Upper lobe of left lung (tissue), 6 donors: ENCODE measurements around the gene OBSCN. TPM values are rescaled to one million over a fixed set of nuclear protein-coding genes. Genes with fewer than 3 reads are reported as not detected.

Experiments used
- ATAC-seq, 2 donors: fragments of 200-7000 bp; cut with Tn5 transposase; one replicate each; pipeline ENCODE4 v1.9.1; 2022; ENCODE audit warnings: mild to moderate bottlenecking in 2 of 2, moderate library complexity in 2 of 2; ENCODE audit not compliant: low FRiP score in 2 of 2
- DNase-seq, 2 donors: peaks; one replicate each; pipeline ENCODE4 v3.0.0-alpha.2; 2019 to 2020
- H3K27ac ChIP-seq, 4 donors: fragments of 200-600 bp; sonication (generic); one replicate each; pipeline ENCODE4 v1.5.1; 2016 to 2019
- H3K27me3 ChIP-seq, 4 donors: fragments of 200-600 bp; sonication (generic); one replicate each; pipeline ENCODE4 v1.5.1; 2017 to 2019
- H3K36me3 ChIP-seq, 4 donors: fragments of 200-600 bp; sonication (generic); one replicate each; pipeline ENCODE4 v1.5.1; 2016 to 2019
- H3K4me1 ChIP-seq, 4 donors: fragments of 200-600 bp; sonication (generic); one replicate each; pipeline ENCODE4 v1.5.1; 2018 to 2019
- H3K4me3 ChIP-seq, 4 donors: fragments of 200-600 bp; sonication (generic); one replicate each; pipeline ENCODE4 v1.5.1; 2017 to 2019; ENCODE audit warnings: mild to moderate bottlenecking in 2 of 4, moderate library complexity in 1 of 4
- H3K9me3 ChIP-seq, 4 donors: fragments of 200-600 bp; sonication (generic); one replicate each; pipeline ENCODE4 v1.5.1; 2018 to 2019
- EP300 ChIP-seq, 4 donors: sonication (generic); formaldehyde crosslinking; IDR thresholded peaks; one replicate each; pipeline ENCODE4 v1.5.1; 2017; ENCODE audit warnings: antibody characterized with exemption in 4 of 4, control low read depth in 2 of 4
- POLR2A ChIP-seq, 4 donors: fragments of 450-650 bp; IDR thresholded peaks; one replicate each; pipeline ENCODE4 v1.5.1; 2016 to 2017; ENCODE audit warnings: antibody characterized with exemption in 4 of 4, mild to moderate bottlenecking in 2 of 4
- POLR2AphosphoS5 ChIP-seq, 2 donors: sonication (generic); formaldehyde crosslinking; IDR thresholded peaks; one replicate each; pipeline ENCODE4 v1.5.1; 2017; ENCODE audit warnings: antibody characterized with exemption in 2 of 2
- WGBS, 2 donors: methylation state at CpG; one replicate each; pipeline ENCODE4 v1.1.5; 2017 to 2018; 5-methylcytosine and 5-hydroxymethylcytosine counted together
- total RNA-seq, 6 donors: library from RNA; depleted of rRNA in 4 of 6; stranded (reverse); fragments of >200 nt in 4 of 6; gene quantifications; one replicate each; pipeline versions ENCODE4 v1.1.0 to v1.2.1, GENCODE V29; 2016 to 2021
- TF ChIP-seq, protein P1 (sequence below), 6 experiments: fragments of 450-650 bp in 4 of 6; fragments of 200-600 bp in 2 of 6; sonication (generic) in 2 of 6; IDR thresholded peaks; one replicate each; pipeline ENCODE4 v1.5.1; 2016 to 2019; ENCODE audit warnings: antibody characterized with exemption in 6 of 6
- donor health status: DM: no; HTN: no; CAD: no; lungs with moderate emphysema.
- donor health status: DM: no; HTN: yes; CAD: no; lungs with severe emphysema.

The OBSCN gene
- total RNA-seq, 6 donors from 2014 or later = 15.7 to 160 (median 47.0) TPM

DNA sequence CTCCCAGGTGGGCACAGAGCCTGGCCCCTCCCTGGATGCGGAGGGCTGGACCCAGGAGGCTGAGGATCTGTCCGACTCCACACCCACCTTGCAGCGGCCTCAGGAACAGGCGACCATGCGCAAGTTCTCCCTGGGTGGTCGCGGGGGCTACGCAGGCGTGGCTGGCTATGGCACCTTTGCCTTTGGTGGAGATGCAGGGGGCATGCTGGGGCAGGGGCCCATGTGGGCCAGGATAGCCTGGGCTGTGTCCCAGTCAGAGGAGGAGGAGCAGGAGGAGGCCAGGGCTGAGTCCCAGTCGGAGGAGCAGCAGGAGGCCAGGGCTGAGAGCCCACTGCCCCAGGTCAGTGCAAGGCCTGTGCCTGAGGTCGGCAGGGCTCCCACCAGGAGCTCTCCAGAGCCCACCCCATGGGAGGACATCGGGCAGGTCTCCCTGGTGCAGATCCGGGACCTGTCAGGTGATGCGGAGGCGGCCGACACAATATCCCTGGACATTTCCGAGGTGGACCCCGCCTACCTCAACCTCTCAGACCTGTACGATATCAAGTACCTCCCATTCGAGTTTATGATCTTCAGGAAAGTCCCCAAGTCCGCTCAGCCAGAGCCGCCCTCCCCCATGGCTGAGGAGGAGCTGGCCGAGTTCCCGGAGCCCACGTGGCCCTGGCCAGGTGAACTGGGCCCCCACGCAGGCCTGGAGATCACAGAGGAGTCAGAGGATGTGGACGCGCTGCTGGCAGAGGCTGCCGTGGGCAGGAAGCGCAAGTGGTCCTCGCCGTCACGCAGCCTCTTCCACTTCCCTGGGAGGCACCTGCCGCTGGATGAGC lies 164.5 kb downstream of the OBSCN start:
- Histone ChIP-seq H3K9me3 (no peaks in the 10 kb centered on the region), H3K36me3 (no peaks in the 10 kb centered on the region), H3K4me1 (peaks cover 0 to 11% (median 2%) of the 10 kb centered on the region in 4 donors), H3K27ac (no peak overlapping the region), H3K27me3 (no peaks in the 10 kb centered on the region), H3K4me3 (no peak overlapping the region)
- WGBS, 2 donors = 64 to 76% methylated on average over 8 to 32 of the region's 34 CpGs
- peak; percentile 48 to 85 for DNase-seq
- TF ChIP-seq, protein P1, sequence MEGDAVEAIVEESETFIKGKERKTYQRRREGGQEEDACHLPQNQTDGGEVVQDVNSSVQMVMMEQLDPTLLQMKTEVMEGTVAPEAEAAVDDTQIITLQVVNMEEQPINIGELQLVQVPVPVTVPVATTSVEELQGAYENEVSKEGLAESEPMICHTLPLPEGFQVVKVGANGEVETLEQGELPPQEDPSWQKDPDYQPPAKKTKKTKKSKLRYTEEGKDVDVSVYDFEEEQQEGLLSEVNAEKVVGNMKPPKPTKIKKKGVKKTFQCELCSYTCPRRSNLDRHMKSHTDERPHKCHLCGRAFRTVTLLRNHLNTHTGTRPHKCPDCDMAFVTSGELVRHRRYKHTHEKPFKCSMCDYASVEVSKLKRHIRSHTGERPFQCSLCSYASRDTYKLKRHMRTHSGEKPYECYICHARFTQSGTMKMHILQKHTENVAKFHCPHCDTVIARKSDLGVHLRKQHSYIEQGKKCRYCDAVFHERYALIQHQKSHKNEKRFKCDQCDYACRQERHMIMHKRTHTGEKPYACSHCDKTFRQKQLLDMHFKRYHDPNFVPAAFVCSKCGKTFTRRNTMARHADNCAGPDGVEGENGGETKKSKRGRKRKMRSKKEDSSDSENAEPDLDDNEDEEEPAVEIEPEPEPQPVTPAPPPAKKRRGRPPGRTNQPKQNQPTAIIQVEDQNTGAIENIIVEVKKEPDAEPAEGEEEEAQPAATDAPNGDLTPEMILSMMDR (IDR thresholded peaks at IDR 0.05) = no peak
- no peak for TF ChIP-seq EP300 (IDR thresholded peaks at IDR 0.05)
- no peak for TF ChIP-seq POLR2A (IDR thresholded peaks at IDR 0.05)
- no peak for TF ChIP-seq POLR2AphosphoS5 (IDR thresholded peaks at IDR 0.05)
- ATAC-seq = no peak

DNA sequence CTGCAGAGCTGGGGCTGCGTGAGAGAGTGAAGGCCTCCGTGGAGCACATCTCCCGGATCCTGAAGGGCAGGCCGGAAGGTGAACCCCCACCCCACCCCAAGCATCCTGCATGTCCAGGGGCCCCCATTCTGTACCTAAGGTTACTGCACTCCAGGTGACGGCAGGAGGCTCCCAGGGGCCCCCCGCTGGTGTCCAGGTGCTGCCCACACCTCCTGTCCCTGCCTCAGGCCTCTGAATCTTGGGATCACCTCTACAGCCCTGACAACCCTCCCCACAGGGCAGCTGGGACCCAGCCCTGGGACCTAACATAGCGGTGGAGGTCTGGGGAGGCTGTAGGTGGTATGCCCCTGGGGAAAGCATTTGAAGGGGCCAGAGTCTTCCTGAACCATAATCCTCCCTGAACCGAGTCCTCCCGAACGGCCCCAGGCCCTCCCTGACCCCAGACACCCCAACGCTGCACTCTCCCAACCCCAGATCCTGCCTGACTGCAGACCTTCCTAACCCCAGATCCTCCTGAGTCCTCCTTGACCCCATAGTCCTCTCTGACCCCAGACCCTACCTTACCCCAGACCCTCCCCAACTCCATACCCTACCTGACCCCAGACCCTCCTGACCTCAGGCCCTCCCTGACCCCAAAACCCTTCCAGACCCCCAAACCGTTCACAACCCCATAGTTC lies 165.3 kb downstream of the OBSCN start:
- no peaks in the 10 kb centered on the region for H3K36me3 ChIP-seq
- no peaks in the 10 kb centered on the region for H3K27me3 ChIP-seq
- ATAC-seq (no peak), DNase-seq (no peak)
- no peak overlapping the region for H3K4me3 ChIP-seq
- no peaks in the 10 kb centered on the region for H3K9me3 ChIP-seq
- H3K27ac ChIP-seq = no peak overlapping the region
- 79 to 81% methylated on average over 8 to 12 of the region's 12 CpGs for whole genome bisulfite sequencing, 2 donors
- H3K4me1 ChIP-seq = peaks cover 0 to 11% (median 6%) of the 10 kb centered on the region in 4 donors
- no peak for TF ChIP-seq POLR2A (IDR thresholded peaks at IDR 0.05)
- TF ChIP-seq, protein P1 (IDR thresholded peaks at IDR 0.05) = no peak
- TF ChIP-seq EP300 (IDR thresholded peaks at IDR 0.05) = no peak

DNA sequence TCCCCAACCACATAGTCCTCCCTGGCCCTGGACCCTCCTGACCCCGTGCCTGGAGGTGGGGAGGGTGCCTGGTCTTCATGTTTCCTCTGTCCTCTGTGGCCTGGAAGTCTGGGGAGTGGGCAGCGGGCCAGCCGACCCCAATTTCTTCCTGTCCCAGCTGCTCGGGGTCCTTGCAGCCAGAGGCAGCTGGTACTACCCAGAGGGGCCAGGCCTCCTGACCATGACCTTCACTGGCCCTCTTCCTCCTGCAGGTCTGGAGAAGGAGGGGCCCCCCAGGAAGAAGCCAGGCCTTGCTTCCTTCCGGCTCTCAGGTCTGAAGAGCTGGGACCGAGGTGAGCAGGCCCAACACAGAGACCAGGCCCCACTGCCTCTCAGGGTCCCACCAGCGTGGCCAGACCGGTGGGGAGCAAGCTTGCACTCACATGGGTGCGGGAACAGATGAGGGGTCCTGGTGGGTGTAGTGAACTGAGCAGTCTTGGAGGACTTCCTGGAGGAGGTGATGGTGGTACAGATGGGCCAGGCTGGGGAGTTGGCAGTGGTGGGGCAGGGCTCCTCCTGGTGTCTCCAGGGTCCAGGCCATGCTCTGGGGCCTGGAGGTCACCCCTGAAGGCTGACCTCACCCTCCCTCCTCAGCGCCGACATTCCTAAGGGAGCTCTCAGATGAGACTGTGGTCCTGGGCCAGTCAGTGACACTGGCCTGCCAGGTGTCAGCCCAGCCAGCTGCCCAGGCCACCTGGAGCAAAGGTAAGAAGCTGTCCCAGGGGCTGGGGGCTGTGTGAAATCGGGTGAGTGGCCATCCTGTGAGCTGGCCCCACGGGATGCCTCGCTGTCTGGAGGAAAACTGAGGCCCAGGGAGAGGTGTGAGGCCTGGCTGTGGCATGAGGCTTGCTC lies 166.1 kb downstream of the OBSCN start:
- 88 to 93% methylated on average over 7 to 14 of the region's 14 CpGs for WGBS, 2 donors
- TF ChIP-seq POLR2AphosphoS5 (IDR thresholded peaks at IDR 0.05) (no peak), EP300 (IDR thresholded peaks at IDR 0.05) (no peak), POLR2A (IDR thresholded peaks at IDR 0.05) (no peak)
- TF ChIP-seq, protein P1 (IDR thresholded peaks at IDR 0.05) = no peak
- no peaks in the 10 kb centered on the region for H3K36me3 ChIP-seq
- H3K4me3 ChIP-seq = no peak overlapping the region
- DNase-seq (peak in 1 of 2 donors; percentile 69), ATAC-seq (no peak)
- no peaks in the 10 kb centered on the region for H3K27me3 ChIP-seq
- peak overlapping the region in 3 of 4 donors; percentile 20 to 61 (median 46) for H3K27ac ChIP-seq
- peaks cover 0 to 17% (median 13%) of the 10 kb centered on the region in 4 donors for H3K4me1 ChIP-seq
- H3K9me3 ChIP-seq = no peaks in the 10 kb centered on the region

DNA sequence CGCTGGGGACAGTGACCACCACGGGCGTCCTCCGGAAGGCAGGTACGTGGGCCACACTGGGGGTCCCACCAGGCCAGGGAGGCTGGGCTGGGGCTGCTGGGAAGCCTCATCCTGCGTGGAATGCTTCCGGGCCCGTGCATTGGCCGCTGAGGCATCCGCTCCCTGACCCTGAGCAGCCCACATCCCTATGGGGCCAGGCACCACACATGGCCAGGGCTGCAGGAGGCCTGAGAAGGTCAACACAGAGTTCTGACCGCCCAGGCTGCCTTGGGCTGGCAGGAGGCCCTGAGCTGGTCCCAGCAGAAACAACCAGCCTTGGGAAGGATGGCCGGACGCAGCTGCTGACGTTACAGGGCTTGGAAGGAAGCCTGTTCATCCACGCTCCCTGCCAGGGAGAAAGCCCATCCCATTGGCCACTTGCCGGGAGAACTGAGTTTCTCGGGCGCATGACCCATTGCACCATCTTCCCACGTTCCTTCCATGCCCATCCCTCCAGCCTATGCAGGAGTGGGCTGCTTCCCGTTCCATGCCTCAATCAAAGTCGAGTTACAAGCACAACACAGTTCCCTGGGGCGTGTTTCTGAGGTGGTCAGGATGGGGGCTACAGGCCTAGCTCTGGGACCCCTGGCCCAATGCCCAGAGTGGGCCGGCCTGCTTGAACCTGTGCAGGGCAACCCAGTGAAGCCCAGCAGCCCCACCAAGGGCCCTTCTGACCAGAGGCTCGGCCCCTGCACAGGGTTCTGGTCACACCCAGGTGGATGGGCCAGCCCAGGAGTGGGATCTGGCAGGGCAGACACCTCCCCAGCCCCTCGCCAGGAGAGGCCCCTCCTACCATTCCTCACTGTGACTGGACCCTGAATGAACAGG lies 167.1 kb downstream of the OBSCN start:
- ATAC-seq (peak in 1 of 2 donors; percentile 57), DNase-seq (peak in 1 of 2 donors; percentile 83)
- no peak overlapping the region for H3K4me3 ChIP-seq
- 73 to 77% methylated on average over 11 to 25 of the region's 25 CpGs for WGBS, 2 donors
- TF ChIP-seq, protein P1 (IDR thresholded peaks at IDR 0.05) = no peak
- peak in 1 of 2 donors; percentile 22 for TF ChIP-seq POLR2AphosphoS5 (IDR thresholded peaks at IDR 0.05)
- no peaks in the 10 kb centered on the region for H3K36me3 ChIP-seq
- peaks cover 0 to 23% (median 17%) of the 10 kb centered on the region in 4 donors for H3K4me1 ChIP-seq
- H3K9me3 ChIP-seq = no peaks in the 10 kb centered on the region
- peak overlapping the region in 3 of 4 donors; percentile 43 to 73 (median 66) for H3K27ac ChIP-seq
- no peaks in the 10 kb centered on the region for H3K27me3 ChIP-seq
